ENCODE results near the gene TNRC6C. TPM values are rescaled to one million over a fixed set of nuclear protein-coding genes. Genes with fewer than 3 reads are reported as not detected.

Gene TNRC6C
- total RNA-seq, 1 donor from 2014 or later, result 24.6 TPM

GRCh38 chr17:78012428-78012827 lies 53.9 kb downstream of the TNRC6C start:
- POLR2A ChIA-PET, result no interaction called here
- H3K27ac Mint-ChIP-seq, result no peak overlapping the region
- peaks cover 25% of the 10 kb centered on the region for H3K36me3 Mint-ChIP-seq (ENCODE audit: low read depth)
- no peak for ATAC-seq (ENCODE audit: low read depth)
- CTCF ChIA-PET, result interaction anchor here (0.9 to 8.2 kb wide), 10 partner anchors 11 to 681 kb away, joined by 3 to 119 read pairs (median 8); no protein-coding TSS in a partner anchor
- no peaks in the 10 kb centered on the region for H3K27me3 Mint-ChIP-seq
- no peaks in the 10 kb centered on the region for H3K9me3 Mint-ChIP-seq
- TF ChIP-seq, protein P1, sequence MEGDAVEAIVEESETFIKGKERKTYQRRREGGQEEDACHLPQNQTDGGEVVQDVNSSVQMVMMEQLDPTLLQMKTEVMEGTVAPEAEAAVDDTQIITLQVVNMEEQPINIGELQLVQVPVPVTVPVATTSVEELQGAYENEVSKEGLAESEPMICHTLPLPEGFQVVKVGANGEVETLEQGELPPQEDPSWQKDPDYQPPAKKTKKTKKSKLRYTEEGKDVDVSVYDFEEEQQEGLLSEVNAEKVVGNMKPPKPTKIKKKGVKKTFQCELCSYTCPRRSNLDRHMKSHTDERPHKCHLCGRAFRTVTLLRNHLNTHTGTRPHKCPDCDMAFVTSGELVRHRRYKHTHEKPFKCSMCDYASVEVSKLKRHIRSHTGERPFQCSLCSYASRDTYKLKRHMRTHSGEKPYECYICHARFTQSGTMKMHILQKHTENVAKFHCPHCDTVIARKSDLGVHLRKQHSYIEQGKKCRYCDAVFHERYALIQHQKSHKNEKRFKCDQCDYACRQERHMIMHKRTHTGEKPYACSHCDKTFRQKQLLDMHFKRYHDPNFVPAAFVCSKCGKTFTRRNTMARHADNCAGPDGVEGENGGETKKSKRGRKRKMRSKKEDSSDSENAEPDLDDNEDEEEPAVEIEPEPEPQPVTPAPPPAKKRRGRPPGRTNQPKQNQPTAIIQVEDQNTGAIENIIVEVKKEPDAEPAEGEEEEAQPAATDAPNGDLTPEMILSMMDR (IDR thresholded peaks at IDR 0.05), result no peak
- intact Hi-C loops (cut with micrococcal nuclease), result loop anchor here (5.0 to 10.0 kb wide), 3 partner anchors 95 to 608 kb away; no protein-coding TSS in a partner anchor
- DNase-seq, result no peak
- no peak overlapping the region for H3K4me3 Mint-ChIP-seq
- H3K4me1 Mint-ChIP-seq, result peaks cover 2% of the 10 kb centered on the region

GRCh38 chr17:78013683-78014467 lies 55.4 kb downstream of the TNRC6C start:
- POLR2A ChIA-PET, result interaction anchor here (1.4 to 1.7 kb wide), 2 partner anchors 55 to 56 kb away, joined by 3 to 5 read pairs; partner anchors contain the start of gene TNRC6C

GRCh38 chr17:78014646-78015045 lies 56.1 kb downstream of the TNRC6C start:
- no peak for DNase-seq
- Mint-ChIP-seq H3K36me3 (ENCODE audit: low read depth) (peaks cover 14% of the 10 kb centered on the region), H3K9me3 (no peaks in the 10 kb centered on the region), H3K4me1 (peaks cover 5% of the 10 kb centered on the region), H3K27me3 (no peaks in the 10 kb centered on the region), H3K4me3 (no peak overlapping the region), H3K27ac (no peak overlapping the region)
- intact Hi-C loops (cut with micrococcal nuclease), result loop anchor here (1.0 to 10.0 kb wide), 7 partner anchors 56 to 683 kb away; partner anchors contain the start of gene TNRC6C
- TF ChIP-seq, protein P1 (IDR thresholded peaks at IDR 0.05), result no peak
- ChIA-PET CTCF (interaction anchor here (1.1 to 8.2 kb wide), 16 partner anchors 9 to 683 kb away, joined by 3 to 119 read pairs (median 7); partner anchors contain the start of gene TNRC6C), POLR2A (interaction anchor here (1.7 kb wide), 1 partner anchor 56 kb away, joined by 5 read pairs; the partner anchor contains the start of gene TNRC6C)
- ATAC-seq (ENCODE audit: low read depth), result no peak

More at GRCh38 chr17:78013683-78014467, 55.4 kb downstream of the TNRC6C start:
- CTCF ChIA-PET, result interaction anchor here (0.6 to 8.2 kb wide), 24 partner anchors 10 to 682 kb away, joined by 3 to 119 read pairs (median 5); partner anchors contain the start of gene TNRC6C
- peaks cover 2% of the 10 kb centered on the region for H3K4me1 Mint-ChIP-seq
- ATAC-seq (ENCODE audit: low read depth) (peak; percentile 54), DNase-seq (no peak)
- no peaks in the 10 kb centered on the region for H3K9me3 Mint-ChIP-seq
- no peaks in the 10 kb centered on the region for H3K27me3 Mint-ChIP-seq
- no peak overlapping the region for H3K27ac Mint-ChIP-seq
- peaks cover 17% of the 10 kb centered on the region for H3K36me3 Mint-ChIP-seq (ENCODE audit: low read depth)
- intact Hi-C loops (cut with micrococcal nuclease), result loop anchor here (1.0 to 10.0 kb wide), 7 partner anchors 55 to 683 kb away; partner anchors contain the start of gene TNRC6C
- TF ChIP-seq, protein P1 (IDR thresholded peaks at IDR 0.05), result peak; percentile 52
- H3K4me3 Mint-ChIP-seq, result no peak overlapping the region

DNA sequence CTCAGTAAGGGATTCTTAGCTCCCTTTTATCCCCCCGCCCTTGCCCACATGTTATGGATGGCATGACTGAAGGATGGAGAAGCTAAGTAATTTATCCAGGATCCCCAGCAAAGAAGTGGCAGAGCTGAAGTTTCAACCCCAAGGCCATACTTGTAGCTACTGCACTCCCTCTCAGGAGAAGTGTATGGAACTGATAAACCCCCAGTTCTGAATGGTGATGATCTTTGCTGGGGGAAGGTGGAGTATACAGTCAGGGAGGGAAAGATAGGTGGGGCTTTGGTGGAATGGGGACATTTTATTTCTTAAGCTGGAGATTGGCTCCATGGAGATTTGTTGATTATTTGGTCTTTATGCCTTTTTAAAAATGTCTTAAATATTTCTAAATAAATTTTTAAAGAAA lies 58.3 kb downstream of the TNRC6C start:
- DNase-seq, result no peak
- ChIA-PET CTCF (interaction anchor here (0.7 to 8.2 kb wide), 5 partner anchors 8 to 473 kb away, joined by 3 to 119 read pairs (median 3); no protein-coding TSS in a partner anchor), POLR2A (interaction anchor here (0.6 kb wide), 1 partner anchor 368 kb away, joined by 3 read pairs; no protein-coding TSS in a partner anchor)
- Mint-ChIP-seq H3K4me3 (no peak overlapping the region), H3K9me3 (no peaks in the 10 kb centered on the region), H3K27me3 (no peaks in the 10 kb centered on the region), H3K27ac (no peak overlapping the region), H3K36me3 (ENCODE audit: low read depth) (peaks cover 9% of the 10 kb centered on the region), H3K4me1 (peaks cover 7% of the 10 kb centered on the region)
- intact Hi-C loops (cut with micrococcal nuclease), result loop anchor here (10.0 kb wide), 1 partner anchor 612 kb away; no protein-coding TSS in a partner anchor
- TF ChIP-seq, protein P1 (IDR thresholded peaks at IDR 0.05), result no peak
- no peak for ATAC-seq (ENCODE audit: low read depth)

Data from activated B cell treated with CpG ODN at 0.5 μM for 24 hours (primary cell).